ENCODE measurements around the gene MDM1.

MDM1 gene

DNA sequence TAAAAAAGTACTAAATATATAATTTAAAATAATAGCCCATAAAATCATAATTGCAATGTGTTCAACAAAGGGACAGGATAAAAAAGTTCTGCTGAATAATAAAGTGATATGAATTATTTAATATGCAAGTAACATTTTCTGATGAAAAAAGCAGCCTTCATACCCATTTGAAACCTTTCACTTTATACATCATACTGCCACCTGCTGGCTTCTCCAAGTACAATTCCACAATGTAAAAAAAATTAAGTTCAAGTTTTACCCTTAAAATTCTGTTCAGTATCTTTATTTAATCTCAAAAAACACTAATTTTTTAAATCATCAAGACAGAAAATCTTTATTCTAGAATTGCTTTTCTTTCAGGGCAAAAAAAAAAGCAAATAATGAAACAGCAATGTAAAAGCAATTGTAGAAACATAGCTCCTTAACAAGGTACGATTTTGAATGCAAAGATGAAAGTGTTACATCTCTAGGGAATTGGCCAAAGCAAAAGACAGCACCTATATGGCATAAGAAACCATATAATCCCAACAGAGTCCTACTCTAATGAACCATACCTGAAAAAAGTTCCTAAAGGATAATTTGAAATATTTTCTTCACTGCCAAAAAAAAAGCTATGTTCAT is 15.0 kb downstream of the MDM1 start:
- DNase-seq, result no peak

DNA sequence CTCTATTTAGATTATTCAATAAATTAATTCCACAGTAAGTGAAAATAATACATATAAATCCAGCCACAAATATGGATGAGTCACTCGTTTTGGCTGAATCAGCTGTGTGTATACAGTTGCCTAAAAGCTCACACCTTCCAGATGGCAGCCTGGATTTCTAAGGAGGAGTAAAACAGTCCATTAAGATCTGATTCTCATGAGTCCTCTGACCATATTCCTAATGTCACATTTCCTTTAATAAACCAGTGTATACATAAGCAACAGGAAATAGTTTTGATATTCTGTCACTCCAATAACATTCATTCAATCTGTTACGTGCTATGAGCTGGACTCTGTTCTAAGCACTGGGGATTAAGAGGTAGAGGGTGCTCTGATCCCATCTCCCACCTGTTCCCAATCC is 21.8 kb downstream of the MDM1 start:
- DNase-seq, result no peak

- no peak for DNase-seq
Observed at GRCh38 chr12:68306564-68306963, 25.6 kb downstream of the MDM1 start.

DNA sequence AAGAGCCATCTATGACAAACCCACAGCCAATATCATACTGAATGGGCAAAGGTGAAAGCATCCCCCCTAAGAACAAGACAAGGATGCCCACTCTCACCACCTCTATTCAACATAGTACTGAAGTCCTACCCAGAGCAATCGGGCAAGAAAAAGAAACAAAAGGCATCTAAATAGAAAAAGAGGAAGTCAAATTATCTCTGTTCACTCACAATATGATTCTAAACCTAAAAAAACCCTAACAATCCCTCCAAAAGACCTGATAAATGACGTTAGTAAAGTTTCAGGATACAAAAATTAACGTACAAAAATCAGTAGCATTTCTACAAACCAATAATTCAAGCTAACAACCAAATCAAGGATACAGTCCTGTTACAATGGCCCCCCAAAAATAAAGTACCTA is 26.9 kb downstream of the MDM1 start:
- DNase-seq, result no peak

DNA sequence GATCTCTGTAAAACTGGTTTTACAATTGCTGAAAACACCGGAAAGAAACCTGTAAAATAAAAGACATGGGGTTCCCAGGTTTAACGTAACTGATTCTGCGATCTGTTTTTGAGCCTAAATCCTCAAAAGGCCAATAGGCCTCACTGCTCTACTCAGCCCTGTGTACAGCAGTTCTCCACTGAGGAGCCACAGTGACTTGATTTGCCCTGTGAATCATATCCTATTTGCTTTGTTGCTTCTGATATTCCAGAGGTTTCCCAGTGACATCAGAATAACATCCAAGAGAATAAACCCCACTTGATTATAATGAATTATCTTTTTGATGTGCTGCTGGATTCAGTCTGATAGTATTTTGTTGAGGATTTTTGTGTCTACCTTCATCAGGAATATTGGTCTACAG is 27.5 kb downstream of the MDM1 start:
- DNase-seq, result no peak

- DNase-seq, result no peak
Observed at GRCh38 chr12:68303850-68304249, 28.3 kb downstream of the MDM1 start.

DNA sequence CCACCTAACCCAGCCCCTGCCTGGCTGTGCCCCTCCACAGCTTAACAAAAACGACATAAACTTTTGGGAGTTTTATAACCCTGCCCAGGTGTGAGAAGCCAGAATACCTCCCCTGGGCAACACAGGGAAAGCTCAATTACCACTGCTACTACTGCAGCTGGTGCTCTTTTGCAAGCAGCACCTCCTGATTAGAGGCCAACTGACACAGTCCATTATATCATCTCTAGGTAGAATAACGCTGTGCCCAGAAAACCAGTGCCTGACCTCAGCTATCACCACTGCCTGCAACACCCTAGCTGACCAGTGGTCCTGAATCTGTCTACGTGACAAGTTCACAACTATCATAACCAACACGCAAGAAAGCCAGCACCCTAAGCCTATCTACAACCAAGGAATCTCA is 34.2 kb downstream of the MDM1 start:
- DNase-seq, result no peak

- no peak for DNase-seq
Observed at GRCh38 chr12:68294251-68294650, 37.9 kb downstream of the MDM1 start.

- no peak for DNase-seq
Observed at GRCh38 chr12:68293347-68293746, 38.8 kb downstream of the MDM1 start.

- no peak for DNase-seq
Observed at GRCh38 chr12:68292151-68292943, 39.8 kb downstream of the MDM1 start.

- no peak for DNase-seq
Observed at GRCh38 chr12:68291396-68292036, 40.6 kb downstream of the MDM1 start.

DNA sequence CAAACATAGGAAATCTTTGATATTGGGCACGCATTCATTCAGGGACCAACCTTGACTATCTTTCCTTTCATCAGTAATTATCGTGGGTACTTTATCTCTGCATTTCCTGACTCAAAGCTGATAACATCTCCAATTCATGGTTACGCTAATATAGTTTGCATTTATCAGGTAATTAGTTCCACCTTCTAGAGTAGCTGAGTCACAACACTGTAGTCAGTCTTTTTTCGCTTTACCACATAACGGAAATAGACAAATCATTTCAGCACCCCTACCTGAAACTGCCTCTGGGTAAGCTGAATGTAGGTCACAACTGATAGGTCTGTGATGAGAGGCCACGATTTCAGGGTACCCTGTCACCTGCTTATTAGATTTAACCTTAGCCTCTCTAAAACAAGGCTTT is 42.0 kb downstream of the MDM1 start:
- no peak for DNase-seq

- DNase-seq, result no peak
Observed at GRCh38 chr12:68287106-68287505, 45.1 kb downstream of the MDM1 start.

DNA sequence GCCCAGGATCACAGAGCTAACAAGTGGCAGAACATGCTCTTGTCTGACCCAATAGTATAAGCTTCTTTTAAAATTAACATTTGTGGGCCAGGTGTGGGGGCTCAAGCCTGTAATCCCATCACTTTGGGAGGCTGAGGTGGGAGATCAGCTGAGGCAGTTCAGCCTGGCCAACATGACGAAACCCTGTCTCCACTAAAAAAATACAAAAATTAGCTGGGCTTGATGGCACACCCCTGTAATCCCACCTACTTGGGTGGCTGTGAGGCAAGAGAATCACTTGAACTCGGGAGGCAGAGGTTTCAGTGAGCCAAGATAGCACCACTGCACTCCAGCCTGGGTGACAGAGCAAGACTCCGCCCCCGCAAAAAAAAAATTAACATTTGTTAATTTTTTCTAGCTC is 45.8 kb downstream of the MDM1 start:
- no peak for DNase-seq

GRCh38 chr12:68285541-68285940 is 46.6 kb downstream of the MDM1 start:
- no peak for DNase-seq

DNA sequence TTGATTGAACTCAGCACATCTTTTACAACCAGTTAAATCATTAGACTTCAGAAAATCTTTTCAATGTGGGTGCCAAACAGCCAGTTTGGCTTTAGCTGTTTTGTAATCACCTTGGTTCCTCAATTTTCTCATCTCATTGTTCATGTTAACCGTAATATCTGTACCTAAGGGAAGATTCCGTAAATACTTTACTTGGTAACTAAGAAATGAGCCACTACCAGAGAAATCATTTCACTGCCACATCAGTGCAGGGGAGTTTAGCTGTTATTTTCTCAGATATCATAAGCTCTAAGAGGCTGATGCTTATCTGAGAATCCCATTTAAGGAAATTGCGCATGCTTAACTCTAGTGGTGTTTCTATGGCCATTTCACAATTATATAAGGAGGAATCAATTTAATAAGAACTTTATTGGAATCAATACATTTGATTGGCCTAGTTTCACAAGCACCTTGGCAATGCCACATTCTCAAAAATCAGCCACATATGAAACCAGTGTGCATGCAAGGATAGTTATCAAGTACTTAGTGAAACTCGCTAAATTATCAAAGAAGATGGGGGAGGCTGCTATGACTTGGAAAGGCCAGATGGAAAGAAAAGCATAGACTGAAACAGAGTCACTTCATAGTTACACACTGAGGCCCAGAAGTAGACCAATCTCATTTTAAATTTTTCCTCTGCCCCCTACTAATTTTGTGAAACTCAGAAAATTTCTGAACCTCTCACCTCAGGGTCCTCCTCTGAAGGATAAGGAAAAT is 50.7 kb downstream of the MDM1 start:
- DNase-seq, result no peak

GRCh38 chr12:68280240-68280639 is 51.9 kb downstream of the MDM1 start:
- no peak for DNase-seq

DNA sequence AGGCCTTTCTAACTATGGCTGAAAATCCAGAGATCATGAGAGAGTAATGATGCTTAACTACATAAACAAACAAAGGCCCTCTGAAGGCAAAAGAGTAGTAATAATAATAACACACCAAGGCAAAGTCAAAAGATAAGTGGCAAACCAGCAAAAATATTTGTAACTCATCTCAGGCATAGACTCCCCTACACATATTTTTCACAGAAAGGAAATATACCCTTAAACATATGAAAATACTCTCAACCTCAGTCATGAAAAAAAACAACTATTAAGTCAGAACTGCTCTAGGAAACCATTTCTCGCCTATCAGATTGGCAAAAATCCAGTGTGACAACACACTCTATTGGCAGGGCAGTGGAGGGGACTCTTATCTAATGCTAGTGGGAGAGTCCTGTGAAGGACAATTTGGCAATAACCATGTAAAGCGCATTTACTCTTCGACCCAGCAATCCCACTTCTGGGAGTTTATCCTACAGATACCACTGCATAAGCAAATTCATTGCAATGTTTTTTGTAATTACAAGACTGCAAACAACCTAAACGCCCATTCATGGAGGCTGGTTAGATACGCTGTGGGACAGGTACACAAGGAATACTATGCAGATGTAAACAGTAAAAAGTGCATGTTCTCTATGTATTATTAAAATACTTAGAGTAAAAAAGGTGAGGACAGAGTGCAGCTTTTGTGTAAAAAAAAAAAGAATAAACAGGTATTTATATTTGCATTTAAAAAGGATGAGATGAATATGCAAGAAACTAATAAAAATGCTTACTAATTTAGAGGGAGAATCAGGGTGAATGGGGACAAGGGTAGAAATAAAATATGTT is 52.7 kb downstream of the MDM1 start:
- no peak for DNase-seq

DNA sequence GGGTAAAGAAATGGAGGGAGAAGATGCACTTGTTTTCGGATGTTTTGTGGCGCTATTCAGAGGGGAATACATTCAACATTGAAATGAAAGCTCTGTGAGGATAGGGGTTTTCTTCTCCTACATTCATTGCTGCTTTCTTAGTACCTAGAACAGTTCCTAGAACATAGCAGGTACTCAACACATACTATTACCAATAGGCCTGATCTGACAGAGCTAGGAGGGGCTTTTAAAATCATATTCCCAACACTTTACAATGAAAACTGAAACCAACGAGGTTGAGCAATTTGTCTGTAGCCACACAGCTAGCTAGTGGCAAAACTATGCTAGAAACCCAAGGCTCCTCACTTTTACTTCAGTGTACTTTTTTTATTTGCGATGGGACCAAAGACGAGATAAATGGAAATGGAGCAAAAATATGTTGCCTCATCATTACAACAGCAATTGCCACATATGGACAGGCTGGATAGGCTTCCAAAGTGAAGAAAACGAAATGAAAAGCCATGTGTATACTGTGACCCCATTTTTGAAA is 55.7 kb downstream of the MDM1 start:
- DNase-seq, result no peak

DNA sequence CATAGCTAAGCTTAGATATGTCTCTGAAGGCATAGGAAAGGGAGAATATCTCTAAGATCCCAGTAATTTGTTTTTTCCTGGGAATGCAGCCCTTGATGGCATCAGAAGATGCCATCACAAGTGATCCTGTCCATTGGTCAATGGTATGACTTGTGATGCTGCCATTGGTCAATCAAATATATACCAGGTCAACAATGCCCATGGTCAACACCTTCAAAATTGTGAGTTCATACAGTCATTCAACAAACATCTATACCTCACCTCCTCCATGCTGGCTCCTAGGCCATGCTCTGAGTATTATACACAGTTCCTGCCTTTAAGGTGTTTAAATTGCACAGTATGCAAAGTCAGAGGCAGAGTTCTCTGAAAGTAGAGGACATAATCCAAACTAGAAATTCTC is 59.4 kb downstream of the MDM1 start:
- no peak for DNase-seq

DNA sequence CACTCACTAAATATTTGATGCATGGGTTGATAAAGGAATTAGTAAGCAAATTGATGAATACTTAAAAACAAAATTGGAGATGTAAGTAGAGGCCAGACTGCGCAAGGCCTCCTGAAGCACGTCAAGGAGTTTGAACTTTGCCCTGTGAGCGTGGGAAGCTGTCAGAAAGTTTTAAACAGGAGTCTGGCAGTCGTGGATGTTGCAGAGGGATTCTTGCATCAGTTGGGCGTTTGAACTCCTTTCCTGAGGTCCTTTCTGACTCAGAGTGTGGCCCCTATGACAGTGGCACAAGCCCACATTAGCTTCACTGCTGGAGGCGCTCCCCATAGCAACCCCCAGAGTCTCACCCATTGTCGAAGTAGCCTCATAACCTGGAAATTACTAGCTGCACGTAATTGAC is 60.8 kb downstream of the MDM1 start:
- no peak for DNase-seq

GRCh38 chr12:68270358-68270757 is 61.8 kb downstream of the MDM1 start:
- DNase-seq, result no peak
